Fibroblast of skin of left quadriceps (primary cell): ENCODE data around the gene CELF5.
"Not testable (repeated sequence)": the region's sequence is repeated elsewhere in the genome, so short reads cannot be mapped to it uniquely, and the experiment has no call there.

Source experiments
- DNase-seq, 2 experiments: peaks; one replicate each; pipeline ENCODE4 v3.0.0-alpha.2; 2013; ENCODE audit warnings: low read depth in 2 of 2

Gene CELF5

DNA sequence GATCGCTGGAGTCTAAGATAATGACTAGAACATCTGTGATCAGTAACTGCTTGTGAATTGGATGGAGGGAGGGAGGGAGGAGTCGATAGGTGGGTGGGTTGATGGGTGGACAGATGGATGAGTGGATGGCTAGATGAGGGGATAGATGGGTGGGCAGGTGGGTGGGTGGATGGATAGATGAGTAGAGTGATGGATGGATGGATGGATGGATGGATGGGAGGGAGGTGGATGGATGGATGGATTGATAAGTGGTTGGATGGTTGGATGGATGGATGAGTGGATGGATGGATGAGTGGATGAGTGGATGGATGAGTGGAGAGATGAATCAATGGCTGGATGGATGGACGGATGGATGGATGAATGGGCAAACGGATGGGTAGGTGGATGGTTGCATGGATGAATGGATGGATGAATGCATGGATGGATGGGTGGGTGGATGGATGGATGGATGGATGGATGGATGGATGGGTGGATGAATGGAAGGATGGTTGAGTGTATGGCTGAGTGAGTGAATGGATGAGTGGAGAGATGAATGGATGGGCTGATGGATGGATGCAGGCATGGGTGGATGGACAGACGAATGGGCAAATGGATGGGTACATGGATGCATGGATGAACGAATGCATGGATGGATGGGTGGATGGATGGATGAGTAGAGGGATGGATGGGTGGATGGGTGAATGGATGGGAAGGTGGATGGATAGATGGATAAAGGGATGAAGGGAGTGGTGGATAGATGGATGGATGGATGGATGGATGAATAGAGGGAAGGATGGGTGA is 97.9 kb downstream of the CELF5 start:
- no peak for DNase-seq

DNA sequence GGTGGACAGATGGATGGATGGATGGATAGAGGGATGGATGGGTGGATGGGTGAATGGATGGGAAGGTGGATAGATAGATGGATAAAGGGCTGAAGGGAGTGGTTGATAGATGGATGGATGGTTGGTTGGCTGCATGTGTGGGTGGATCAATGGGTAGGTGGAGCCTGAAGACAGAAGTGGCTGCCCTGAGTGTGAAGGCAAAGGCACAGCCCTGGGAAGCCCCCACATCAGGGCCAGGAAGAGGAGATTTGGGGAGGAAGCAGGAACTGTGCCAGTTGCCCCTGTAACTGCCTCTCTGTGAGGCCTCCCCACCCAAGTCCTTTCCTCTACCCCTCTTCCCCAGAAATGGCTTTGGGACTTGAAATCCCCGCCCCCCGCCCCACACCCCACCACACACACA is 98.6 kb downstream of the CELF5 start:
- no peak for DNase-seq

DNA sequence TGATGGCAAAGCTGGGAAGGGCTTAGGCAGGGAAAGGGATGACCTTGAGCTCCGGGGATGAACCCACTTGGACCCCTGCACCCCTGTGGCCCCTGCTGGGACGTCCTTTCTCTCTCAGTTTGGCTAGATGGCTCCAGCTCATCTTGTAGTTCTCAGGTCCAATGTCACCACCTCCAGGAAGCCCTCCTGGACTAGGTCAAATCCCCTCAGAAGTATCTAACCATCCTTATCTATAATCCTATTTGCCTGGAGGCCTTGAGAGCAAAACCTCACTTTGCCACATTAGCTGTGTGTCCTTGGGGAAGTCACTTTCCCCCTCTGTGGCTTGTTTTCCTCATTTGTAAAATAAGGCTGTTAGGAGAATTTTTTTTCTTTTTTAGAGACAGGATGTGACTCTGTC is 99.2 kb downstream of the CELF5 start:
- DNase-seq = no peak

DNA sequence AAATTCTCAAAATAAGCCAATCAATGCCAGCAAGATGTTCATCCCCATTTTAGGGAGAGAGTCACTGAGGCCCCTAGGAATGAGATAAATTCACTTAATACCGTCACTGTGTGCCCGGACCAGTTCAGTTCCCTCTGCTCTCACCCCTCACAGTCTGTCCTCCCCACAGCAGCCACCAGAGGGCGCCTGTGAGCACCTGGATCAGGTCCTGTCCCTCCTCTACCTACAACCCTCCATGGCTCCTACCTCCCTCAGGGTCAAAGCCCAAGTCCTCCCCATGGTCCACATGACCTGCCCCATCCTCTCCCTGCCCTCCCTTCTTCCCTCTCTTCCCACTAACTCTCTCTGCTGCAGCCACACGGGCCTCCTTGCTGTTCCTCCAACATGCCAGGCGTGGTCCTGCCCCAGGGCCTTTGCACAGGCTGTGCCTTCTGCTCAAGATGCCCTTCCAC is 100.0 kb downstream of the CELF5 start:
- no peak for DNase-seq

DNA sequence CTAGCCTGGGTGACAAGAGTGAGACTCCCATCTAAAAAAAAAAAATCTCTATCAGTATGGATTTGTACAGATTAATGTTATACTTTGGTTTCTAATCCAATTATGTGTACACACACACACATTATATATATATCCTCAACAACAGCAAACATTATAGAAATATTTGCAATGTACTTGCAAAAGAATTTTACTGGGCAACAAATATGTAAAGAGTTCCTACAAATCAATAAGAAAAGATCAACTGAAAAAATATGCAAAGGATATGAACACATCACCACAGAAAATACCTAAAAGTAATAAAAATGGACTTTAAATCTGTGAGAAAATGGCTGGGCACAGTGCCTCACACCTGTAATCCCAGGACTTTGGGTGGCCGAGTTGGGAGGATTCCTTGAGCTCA is 101.0 kb downstream of the CELF5 start:
- no peak for DNase-seq

DNA sequence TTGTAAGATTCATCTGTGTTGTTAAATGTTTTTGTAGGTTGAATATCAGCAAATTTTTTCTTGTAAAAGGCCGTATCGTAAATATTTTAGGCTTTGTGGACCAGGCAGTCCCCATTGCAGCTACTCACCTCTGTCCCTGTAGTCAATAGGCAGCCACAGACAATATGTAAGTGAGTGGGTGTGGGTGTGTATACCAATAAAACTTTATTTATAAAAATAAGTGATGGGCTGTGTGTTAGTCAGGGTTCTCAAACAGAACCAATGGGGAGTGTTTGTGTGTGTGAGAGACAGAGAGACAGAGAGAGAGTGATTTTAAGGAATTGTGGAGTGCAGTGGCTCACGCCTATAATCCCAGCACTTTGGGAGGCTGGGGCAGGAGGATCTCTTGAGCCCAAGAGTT is 104.3 kb downstream of the CELF5 start:
- no peak for DNase-seq

DNA sequence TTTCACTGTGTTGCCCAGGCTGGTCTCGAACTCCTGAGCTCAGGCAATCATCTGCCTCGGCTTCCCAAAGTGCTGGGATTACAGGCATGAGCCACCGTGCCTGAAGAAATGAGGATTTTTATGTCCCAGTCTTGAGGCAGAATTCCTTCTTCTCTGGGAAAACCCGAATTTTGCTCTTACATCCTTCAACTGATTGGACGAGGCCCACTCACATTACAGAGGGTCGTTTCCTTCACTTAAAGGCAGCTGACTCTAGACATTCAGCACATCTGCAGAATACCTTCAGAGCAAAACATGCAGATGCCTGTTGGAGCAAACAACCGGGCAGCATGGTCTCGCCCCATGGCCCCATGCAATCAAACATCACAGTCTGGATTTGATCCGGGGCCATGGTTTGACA is 105.6 kb downstream of the CELF5 start:
- no peak for DNase-seq

DNA sequence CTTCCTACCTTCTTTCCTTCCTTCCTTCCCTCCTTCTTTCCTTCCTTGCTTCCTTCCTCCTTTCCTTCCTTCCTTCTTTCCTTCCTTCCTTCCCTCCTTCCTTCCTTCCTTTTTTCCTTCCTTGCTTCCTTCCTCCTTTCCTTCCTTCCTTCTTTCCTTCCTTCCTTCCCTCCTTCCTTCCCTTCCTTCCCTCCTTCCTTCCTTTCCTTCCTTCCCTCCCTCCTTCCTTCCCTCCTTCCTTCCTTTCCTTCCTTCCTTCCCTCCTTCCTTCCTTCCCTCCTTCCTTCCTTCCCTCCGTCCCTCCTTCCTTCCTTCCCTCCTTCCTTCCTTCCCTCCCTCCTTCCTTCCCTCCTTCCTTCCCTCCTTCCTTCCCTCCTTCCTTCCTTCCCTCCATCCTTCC is 107.8 kb downstream of the CELF5 start:
- not testable (repeated sequence) for DNase-seq

DNA sequence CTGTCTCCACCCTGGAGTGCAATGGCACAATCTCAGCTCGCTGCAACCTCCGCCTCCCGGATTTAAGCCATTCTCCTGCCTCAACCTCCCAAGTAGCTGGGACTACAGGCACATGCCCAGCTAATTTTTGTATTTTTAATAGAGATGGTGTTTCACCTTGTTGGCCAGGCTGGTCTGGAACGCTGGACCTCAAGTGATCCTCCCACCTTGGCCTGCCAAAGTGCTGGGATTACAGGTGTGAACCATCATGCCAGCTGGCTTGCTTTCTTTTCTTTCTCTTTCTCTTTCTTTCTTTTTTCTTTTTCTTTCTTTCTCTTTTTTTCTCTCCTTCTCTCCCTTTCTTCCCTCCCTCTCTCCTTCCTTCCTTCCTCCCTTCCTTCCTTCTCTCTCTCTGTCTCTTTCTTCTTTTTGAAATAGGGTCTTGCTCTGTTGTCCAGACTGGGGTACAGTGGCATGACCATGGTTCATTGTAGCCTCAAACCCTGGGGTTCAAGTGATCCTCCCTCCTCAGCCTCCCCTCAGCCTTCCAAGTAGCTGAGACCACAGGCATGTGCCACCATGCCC is 108.6 kb downstream of the CELF5 start:
- DNase-seq = no peak

DNA sequence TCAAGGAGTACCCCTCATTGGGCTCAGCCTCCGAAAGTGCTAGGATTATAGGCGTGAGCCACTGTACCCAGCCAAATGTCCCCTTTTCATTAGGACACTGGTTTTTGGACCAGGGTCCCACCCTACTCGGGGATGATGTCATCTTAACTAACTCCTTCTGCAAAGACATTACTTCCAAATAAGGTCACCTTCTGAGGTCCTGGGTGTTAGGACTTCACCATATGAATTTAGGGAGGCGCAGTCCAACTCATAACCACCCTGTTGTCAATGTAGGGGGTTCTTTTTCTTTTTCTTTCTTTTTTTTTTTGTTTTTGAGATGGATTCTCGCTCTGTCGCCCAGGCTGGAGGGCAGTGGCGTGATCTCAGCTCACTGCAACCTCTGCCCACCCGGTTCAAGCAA is 109.2 kb downstream of the CELF5 start:
- no peak for DNase-seq

DNA sequence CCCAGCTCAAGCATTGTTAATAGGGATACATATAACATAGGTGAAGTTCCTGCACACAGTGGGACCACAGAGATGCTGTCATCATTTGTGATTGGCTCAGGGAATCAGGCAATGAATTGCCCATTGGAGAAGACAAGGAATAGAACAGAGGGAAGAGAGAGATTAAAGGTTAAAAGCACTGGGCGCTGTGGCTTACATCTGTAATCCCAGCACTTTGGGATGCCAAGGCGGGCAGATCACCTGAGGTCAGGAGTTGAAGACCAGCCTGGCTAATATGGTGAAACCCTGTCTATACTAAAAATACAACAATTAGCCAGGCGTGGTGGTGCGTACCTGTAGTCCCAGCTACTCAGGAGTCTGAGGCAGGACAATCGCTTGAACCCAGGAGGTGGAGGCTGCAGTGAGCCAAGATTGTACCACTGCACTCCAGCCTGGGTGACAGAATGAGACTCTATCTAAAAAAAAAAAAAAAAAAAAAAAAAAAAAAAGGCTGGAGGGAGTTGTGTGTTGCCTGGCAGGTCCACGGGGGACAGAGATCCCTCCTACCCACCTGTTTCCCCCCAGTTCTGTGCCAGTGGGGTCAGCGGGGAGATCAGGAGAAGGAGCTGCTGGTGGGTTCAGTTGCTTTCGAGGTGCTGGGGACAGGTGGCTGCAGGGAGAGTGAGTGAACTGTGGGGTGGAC is 110.4 kb downstream of the CELF5 start:
- DNase-seq = not testable (repeated sequence)

DNA sequence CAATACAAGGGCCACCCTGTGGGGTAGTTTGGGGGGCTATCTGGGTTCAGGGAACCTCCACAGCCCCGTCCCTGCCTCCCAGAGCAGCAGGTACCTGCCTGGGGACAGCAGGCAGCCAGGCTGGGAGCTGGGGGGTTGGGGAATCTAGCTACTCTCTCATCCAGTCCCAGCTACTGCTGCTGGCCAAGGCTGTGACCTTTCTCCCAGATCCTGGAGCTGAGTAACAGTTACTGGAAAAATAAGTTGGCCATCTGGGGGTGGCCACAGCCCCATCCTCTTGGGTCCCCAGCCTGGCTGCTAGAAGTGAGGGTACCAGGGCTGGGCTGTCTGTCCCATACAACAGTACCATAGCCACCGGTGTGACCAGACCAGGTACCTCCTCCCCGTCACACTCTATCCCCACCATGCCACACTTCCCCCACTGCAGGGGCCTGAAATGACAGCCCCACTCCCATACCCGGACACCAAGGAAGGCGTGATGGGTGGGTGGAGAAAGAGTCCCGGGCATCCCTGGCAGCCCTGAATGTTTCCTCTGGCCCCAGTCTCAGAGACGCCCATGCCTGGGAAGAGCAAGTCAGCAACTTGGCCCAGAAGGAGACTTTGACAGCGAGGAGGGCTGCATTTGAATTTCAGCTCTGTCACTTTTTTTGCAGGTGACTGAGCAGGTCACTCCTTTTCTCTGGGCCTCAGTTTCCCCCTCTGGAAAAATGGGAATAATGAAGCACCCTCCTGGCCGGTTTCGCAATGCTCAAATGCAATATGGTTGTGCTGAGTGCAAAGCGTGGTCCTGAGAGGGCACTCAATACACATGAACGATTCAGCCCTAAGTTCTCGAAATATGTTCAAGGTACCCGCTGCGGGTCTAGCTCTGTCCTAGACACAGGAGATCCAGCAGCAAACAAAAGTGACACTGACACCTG is 111.2 kb downstream of the CELF5 start:
- no peak for DNase-seq

DNA sequence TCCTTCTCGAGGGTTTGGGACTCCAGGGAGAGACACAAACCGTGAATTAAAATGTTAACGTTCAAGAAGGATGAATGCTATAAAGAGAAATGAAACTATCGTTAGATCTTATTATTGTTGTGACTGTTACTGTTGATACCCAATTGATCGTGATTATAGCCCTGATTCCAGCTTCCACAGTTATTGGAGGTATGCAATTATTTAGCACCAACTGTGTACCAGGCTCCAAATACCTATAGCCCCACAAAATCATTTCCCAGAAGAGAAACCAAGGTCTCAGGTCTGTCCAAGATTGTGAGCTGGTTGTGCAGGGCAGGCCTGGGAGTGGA is 111.9 kb downstream of the CELF5 start:
- DNase-seq = no peak

DNA sequence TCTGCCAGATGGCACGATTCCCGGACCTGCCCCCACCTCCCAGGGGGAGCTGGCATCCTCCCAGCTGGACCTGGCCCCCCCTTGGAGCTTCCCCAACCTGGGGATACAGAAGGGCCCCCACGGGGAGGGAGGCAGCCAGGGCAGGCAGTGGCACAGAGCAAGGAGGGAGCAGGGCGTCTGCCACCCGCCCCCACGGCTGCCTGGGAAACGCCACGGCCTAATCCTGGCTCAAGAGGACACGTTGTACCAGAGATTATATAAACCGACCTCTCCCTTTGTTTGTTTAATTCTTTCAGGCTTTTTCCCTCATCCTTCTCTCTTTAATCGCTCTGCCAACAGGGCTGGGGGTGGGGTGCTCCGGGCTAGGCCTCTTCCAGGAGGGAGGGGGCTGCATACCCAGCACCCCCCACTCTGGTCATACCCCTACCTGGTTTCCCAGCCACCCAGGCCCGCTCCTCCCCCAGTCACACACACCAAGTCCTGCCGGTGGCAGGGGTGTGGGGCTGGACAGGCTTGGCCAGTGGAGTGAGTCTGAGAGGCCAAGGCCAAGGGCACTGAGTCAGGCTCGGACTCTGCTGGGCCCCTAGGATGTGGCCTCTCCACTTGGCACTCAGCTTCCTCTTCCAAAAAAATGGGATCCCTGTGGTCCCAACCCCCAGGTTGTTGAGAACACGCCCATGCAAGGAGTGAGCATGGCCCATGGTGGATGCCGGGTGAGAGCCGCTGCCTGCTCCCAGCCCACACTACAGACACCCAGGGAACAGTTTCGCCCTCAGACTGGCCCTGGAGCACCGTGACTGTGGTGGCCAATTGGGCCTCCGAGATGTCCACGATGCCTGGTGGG is 112.4 kb downstream of the CELF5 start:
- DNase-seq = no peak

DNA sequence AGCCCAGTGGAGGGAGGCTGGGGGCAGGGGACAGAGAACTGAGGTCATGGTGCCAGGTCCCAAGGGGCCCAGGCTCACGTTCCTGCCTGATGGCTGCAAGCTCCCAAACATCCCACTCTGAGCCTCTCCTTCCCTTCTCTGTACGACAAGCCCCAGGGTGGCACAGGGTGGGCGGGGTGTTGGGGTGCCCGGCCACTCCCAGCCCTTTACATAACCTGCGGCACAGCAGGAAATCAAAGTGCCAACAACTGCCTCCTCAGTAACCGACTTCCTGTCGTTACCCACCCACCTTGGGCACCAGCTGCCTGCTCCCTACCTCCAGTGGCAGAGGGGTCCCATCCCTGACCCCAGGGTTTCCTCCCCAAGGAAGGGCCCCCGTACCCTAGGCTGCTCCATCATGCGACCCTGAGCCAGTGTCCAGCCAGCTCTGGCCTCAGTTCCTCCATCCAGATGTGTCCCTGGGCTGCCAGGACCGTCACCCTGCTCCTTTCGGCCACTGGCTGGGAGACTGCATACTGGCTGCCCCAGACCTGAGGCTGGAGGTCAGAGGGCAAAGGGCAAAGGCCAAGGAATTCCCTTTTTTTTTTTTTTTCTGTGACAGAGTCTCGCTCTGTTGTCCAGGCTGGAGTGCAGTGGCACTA is 114.2 kb downstream of the CELF5 start:
- no peak for DNase-seq

DNA sequence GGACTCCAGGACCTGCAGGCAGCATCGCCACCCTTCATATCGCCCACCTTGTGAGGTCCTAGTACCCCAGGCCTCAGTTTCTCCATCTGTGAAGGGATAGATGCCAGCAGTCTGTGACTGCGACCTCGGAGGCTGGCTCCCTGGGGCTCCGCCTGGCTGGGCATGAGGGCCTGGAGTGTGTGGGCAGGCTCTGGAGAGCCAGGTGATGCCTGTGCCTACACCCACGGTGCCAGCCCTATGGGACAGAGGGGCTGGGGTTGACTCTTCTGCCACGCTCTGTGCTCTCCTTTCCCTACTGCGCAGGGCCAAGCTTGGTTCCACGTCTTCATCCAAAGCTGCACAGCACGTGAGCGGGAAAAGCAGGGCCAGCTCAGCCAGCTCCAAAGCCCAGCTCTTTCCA is 115.9 kb downstream of the CELF5 start:
- DNase-seq = no peak

DNA sequence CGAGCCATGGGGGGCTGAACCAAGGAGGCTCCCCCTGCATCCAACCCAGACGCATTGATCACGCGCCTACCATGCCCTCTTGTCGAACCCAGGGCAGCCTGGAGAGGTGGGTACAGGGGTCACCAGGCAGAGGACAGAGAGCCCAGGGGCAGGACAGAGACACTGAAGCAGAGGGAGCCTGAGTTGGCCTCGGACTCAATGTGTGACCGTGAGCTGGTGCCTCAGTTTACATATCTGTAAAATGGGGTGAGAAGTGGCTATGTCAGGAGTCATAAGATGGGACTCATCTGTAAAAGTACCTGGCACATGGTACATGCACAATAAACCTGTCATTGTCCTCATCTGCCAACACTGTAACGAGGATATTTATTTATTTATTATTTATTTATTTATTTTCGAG is 117.8 kb downstream of the CELF5 start:
- no peak for DNase-seq

DNA sequence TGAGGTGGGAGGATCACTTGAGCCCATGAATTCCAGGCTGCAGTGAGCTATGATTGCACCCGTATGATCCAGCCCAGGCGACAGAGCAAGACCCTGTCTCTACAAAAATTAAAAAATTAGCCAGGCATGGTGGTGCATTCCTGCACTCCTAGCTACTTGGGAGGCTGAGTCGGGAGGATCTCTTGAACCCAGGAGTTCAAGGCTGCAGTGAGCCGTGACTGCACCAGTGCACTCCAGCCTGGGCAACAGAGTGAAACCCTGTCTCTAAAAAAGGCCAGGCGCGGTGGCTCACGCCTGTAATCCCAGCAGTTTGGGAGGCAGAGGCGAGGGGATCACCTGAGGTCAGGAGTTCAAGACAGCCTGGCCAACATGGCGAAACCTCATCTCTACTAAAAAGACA is 118.5 kb downstream of the CELF5 start:
- not testable (repeated sequence) for DNase-seq

DNA sequence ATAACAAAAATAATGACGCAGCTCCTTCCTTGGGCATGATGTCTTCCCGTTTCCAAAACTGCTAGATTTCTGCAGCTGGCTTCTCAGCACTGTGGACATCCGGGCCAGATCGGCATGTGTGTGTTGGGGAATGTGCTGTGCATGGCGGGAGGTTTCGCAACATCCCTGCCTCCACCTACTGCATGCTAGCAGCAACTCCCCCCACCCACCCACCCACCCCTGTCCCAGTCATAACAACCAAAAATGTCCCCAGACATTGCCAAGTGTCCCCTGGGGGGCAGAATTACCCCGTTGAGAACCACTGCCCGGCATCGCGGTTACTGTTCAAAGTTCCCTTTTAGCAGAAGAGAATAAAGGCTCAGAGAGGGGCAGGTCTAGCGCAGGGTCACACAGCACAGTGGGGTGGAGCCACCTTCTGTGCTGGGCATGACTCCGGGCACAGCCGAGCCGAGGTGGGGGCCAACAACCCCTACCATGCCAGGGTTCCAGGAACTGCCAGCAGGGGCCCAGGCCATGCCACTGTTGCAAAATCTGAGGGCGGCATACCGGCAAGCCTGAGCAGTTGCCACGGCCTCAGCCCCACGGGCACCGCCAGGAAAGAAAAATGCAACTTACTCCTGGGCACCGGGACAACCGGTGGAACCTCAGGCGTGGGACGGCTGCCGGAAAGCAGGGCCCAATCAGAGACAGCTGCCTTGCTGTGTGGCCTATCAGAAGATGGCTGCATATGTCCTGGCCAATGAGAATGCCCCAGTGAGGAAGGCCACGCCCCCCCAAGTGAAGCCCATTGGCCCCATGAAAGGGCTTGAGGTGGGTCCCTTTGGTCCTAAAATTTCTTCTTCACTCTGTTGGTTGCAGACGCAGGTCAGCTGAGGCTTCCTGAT is 119.4 kb downstream of the CELF5 start:
- DNase-seq = peak; percentile 36 to 55
